Coronary artery (tissue), 2 donors: ENCODE results near the gene SPOP.
"Not testable (repeated sequence)": the region's sequence is repeated elsewhere in the genome, so short reads cannot be mapped to it uniquely, and the experiment has no call there.

ENCODE experiments used
- DNase-seq: peaks from one replicate; pipeline ENCODE4 v3.0.0-alpha.2; 2017; ENCODE audit warnings: low spot score
- H3K27ac ChIP-seq, 2 donors: fragments of 200-600 bp; sonication (generic); one replicate each; pipeline ENCODE4 v1.5.1; 2016 to 2019
- H3K4me3 ChIP-seq: fragments of 200-600 bp; sonication (generic); 2 replicates; pipeline ENCODE4 v1.5.1; 2016; ENCODE audit warnings: mild to moderate bottlenecking, moderate library complexity
- TF ChIP-seq, protein P1 (sequence below): fragments of 200-600 bp; sonication (generic); IDR thresholded peaks from one replicate; pipeline ENCODE4 v1.5.1; 2019; ENCODE audit warnings: antibody characterized with exemption

The SPOP gene

DNA sequence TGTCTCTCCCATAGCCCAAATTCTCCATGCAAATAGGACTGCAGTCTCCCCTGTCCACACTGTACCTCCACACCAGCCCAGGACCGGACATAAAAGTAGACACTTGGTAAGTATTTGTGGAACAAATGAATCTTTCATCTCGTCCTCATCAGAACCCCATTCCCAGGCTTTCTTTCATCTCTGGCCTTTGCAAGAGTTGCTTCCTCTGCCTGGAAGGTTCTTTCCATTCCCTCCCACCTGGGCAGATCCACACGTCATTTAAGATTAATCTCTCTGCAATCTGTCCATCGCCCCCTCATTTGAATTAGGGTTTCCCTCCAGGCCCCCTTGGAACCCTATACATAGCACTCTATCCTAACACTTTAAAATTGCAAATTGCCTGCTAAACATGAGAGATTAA lies 106.1 kb downstream of the SPOP start:
- TF ChIP-seq, protein P1, sequence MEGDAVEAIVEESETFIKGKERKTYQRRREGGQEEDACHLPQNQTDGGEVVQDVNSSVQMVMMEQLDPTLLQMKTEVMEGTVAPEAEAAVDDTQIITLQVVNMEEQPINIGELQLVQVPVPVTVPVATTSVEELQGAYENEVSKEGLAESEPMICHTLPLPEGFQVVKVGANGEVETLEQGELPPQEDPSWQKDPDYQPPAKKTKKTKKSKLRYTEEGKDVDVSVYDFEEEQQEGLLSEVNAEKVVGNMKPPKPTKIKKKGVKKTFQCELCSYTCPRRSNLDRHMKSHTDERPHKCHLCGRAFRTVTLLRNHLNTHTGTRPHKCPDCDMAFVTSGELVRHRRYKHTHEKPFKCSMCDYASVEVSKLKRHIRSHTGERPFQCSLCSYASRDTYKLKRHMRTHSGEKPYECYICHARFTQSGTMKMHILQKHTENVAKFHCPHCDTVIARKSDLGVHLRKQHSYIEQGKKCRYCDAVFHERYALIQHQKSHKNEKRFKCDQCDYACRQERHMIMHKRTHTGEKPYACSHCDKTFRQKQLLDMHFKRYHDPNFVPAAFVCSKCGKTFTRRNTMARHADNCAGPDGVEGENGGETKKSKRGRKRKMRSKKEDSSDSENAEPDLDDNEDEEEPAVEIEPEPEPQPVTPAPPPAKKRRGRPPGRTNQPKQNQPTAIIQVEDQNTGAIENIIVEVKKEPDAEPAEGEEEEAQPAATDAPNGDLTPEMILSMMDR: no peak
- Histone ChIP-seq H3K27ac (peak overlapping the region in 1 of 2 donors; percentile 95), H3K4me3 (no peak overlapping the region)
- no peak for DNase-seq

DNA sequence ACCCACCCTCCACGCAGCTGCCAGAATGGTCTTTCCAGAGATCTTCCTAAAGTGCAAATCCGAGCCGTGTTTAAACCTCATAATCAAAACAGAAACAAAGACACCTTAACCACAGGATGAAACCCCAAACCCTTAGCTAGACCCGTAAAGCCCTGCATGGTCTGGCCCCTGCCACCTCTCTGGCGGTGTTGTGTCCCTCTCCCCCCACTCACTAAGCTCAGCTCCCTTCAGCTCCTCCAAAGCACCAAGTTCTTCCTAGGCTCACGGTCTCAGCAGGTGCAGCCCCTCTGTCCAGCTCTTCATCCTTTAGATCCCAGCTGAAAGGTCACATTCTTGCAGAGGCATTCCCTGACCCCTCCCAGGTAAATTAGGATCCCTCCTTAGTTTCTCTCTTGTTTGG lies 106.6 kb downstream of the SPOP start:
- Histone ChIP-seq H3K4me3 (no peak overlapping the region), H3K27ac (peak overlapping the region in 1 of 2 donors; percentile 82)
- DNase-seq: peak; percentile 71
- TF ChIP-seq, protein P1: no peak

DNA sequence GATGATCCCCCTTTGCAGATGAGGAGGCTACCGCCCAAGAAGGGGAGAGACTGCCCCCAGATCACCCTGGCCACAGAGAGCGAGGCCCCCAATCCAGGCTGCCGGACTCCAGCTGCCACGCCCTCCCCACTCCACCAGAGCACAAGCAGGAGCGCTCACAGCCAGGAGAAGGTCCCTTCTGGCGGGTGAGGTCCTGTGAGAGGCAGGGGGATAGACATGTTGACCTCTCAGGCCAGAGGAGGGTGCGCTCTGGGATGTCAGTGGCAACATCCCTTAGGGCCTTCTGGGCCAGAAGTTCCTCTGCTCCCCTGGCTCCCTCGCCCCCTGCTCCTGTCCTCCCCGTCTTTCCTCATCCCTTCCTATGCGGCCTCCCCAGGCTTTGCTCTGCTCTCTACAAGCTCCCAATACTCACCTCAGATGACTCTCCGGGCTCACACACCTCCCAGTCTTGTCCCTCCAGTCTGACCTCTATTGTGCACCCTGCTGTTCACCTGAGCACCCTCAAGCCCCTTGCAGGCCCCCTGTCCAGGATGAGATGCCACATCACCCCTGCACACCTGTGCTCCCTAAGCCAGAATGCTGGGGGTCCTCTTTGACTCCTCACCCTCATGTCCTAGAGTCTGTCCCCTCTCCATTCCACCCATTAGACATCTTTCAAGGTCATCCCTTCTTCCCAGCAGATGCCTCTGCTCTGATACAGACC lies 107.2 kb downstream of the SPOP start:
- TF ChIP-seq, protein P1: no peak
- Histone ChIP-seq H3K4me3 (no peak overlapping the region), H3K27ac (peak overlapping the region; percentile 81 to 82)
- peak; percentile 72 for DNase-seq

DNA sequence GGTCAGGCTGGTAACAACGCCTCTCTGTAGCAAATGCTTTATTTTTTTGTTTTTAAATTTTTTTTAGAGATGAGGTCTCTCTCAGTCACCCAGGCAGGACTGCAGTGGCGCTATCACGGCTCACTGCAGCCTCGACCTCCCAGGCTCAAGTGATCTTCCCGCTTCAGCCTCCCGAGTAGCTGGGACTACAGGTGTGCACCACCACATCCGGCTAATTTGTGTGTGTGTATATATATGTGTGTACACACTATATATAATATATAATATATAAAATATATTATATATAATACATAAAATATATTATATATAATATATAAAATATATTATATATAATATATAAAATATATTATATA lies 109.2 kb downstream of the SPOP start:
- Histone ChIP-seq H3K4me3 (peak overlapping the region; percentile 68), H3K27ac (peak overlapping the region; percentile 82 to 88)
- not testable (repeated sequence) for DNase-seq

DNA sequence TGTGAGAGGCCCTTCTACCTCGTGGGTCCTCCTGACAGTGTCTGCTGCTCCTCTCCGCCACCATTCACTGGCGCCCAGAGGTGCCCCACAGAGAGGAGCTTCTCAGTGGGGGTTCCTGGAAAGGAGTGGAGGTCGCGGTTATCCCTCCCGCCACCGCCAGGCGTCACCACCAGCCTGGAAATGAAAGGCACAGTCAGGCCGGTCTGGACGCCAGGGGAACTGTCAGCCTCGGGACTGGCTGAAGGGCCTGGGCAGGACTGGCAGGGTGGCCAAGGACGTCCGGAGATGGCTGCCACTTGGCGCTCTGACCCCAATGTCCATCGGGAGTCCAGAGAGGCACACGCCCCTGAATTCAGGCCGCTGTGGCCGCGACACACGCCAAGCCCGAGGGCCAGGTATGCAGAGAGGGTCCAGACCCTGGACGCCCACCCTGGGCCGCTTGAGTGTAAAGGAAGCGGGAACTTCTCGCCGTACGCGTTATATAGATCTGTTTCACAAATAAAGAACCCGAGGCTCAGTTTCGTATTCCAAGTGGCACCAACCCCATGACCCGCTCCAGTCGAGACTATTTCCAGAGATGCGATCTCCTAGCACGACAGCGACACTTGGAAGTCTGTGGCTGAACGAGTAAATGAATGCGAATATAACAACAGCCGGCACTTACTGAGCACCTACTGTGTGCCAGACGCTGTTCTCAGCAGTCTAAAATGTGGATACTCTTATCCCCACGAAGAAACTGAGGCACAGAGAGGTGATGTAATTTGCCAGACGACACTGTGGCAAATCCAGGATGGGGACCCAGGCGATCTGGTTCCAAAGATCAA lies 109.8 kb downstream of the SPOP start:
- TF ChIP-seq, protein P1: peak; percentile 96
- Histone ChIP-seq H3K27ac (peak overlapping the region; percentile 82 to 88), H3K4me3 (peak overlapping the region; percentile 68)
- peak; percentile 93 for DNase-seq

DNA sequence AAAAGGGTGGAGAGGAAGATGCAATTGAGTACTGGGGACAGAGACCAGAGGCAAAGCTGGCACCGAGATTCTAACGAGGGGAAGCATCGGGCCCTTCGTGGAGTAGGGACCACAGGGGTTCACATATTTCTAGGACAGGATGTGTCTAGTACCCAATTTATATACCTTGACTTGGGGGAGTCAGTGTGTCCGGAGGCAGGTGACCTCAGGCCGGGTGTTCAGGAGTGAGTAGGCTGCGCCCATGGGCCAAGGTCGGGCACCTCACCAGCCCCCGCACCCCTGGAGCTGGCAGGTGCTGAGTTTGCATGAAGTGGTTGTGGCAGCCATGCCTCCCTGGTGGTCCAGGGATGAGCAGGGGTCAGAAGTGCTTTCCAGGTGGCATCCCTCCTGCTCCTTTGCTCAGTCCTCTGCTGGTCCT lies 110.8 kb downstream of the SPOP start:
- peak; percentile 74 for DNase-seq
- TF ChIP-seq, protein P1: no peak
- Histone ChIP-seq H3K4me3 (no peak overlapping the region), H3K27ac (peak overlapping the region; percentile 82 to 88)

DNA sequence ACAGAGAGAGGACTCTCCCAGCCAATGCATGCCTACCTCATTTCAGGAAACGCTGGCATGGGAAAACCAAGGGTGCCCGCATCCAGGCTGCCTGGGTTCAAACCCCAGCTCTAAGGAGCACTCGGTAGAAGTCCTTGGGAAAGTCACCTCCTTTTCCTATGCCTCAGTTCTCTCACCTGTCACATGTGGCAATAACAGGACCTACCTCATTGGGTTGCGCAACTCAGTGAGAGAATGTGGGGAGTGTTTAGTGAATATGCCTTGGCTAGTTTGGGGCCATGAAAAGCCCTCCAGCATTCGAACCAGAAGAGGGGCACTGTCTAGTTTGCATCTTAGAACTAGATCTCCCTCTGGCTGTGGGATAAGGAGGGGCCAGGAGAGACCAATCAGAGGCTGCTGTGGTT lies 111.2 kb downstream of the SPOP start:
- Histone ChIP-seq H3K27ac (peak overlapping the region; percentile 82 to 88), H3K4me3 (no peak overlapping the region)
- DNase-seq: peak; percentile 74
- TF ChIP-seq, protein P1: no peak
